AG04450 (cell line): ENCODE measurements around the gene ACTN4. TPM values are rescaled to one million over a fixed set of nuclear protein-coding genes. Genes with fewer than 3 reads are reported as not detected.

ENCODE experiments used
- CTCF ChIA-PET: fragments of 300-600, 350-600 bp; formaldehyde crosslinking; extraction: SDS; loops from one replicate; lab custom pipeline; 2022; ENCODE audit warnings: antibody characterized with exemption, inconsistent platforms; lab: Charles Lee
- POLR2A ChIA-PET: fragments of 350-600 bp; formaldehyde crosslinking; extraction: SDS; loops from one replicate; lab custom pipeline; 2021; ENCODE audit warnings: antibody characterized with exemption, inconsistent platforms; lab: Yijun Ruan, JAX
- DNase-seq: peaks from one replicate; pipeline ENCODE4 v3.0.0-alpha.2; 2011; ENCODE audit warnings: low read depth, low spot score
- H3K27ac ChIP-seq: one replicate; pipeline ENCODE4 v1.5.1; 2012; ENCODE audit warnings: low read depth, low read length, control low read depth
- H3K27me3 ChIP-seq: one replicate; pipeline ENCODE4 v1.6.0; 2012; ENCODE audit warnings: low read length; ENCODE audit not compliant: control insufficient read depth, insufficient read depth
- H3K4me3 ChIP-seq: 2 replicates; pipeline ENCODE4 v1.5.1; 2011; ENCODE audit warnings: mild to moderate bottlenecking, low read depth, low read length, control low read depth
- H3K9me3 ChIP-seq: 2 replicates; pipeline ENCODE4 v1.5.1; 2012; ENCODE audit warnings: low read length; ENCODE audit not compliant: control insufficient read depth, insufficient read depth
- CTCF ChIP-seq: IDR thresholded peaks from 2 replicates; pipeline ENCODE4 v1.5.1; 2011; ENCODE audit warnings: low read depth, low read length, control low read depth, inconsistent platforms
- polyA plus RNA-seq: library from polyadenylated mRNA; depleted of rRNA; stranded (reverse); fragments of >200 nt; gene quantifications from 2 replicates; pipeline ENCODE4 v1.2.3, GENCODE V29; 2011

The ACTN4 gene
- polyA plus RNA-seq, 1 experiment: 300 TPM

- POLR2A ChIA-PET: interaction anchor here (0.9 to 1.6 kb wide), 7 partner anchors 8 to 37 kb away, joined by 3 to 7 read pairs (median 5); partner anchors contain the start of gene ACTN4
- peaks cover 4% of the 10 kb centered on the region; the same call in 1 of the 2 replicates for H3K9me3 ChIP-seq
- no peak for DNase-seq
- peak overlapping the region; percentile 99 for H3K27ac ChIP-seq
- no peaks in the 10 kb centered on the region for H3K27me3 ChIP-seq
- no peak for TF ChIP-seq CTCF
- CTCF ChIA-PET: no interaction called here
- no peak overlapping the region for H3K4me3 ChIP-seq
Measured at GRCh38 chr19:38684078-38684861, 36.8 kb downstream of the ACTN4 start.

GRCh38 chr19:38684862-38685665 lies 37.6 kb downstream of the ACTN4 start:
- ChIA-PET POLR2A (no interaction called here), CTCF (interaction anchor here (1.3 kb wide), 1 partner anchor 38 kb away, joined by 3 read pairs; no protein-coding TSS in a partner anchor)
- DNase-seq: no peak
- peaks cover 4% of the 10 kb centered on the region; the same call in 1 of the 2 replicates for H3K9me3 ChIP-seq
- no peak for TF ChIP-seq CTCF
- no peak overlapping the region for H3K4me3 ChIP-seq
- H3K27ac ChIP-seq: peak overlapping the region; percentile 99
- no peaks in the 10 kb centered on the region for H3K27me3 ChIP-seq

- Histone ChIP-seq H3K4me3 (no peak overlapping the region), H3K9me3 (peaks cover 4% of the 10 kb centered on the region; the same call in 1 of the 2 replicates), H3K27me3 (no peaks in the 10 kb centered on the region), H3K27ac (peak overlapping the region; percentile 99)
- peak; percentile 72 for TF ChIP-seq CTCF
- CTCF ChIA-PET: interaction anchor here (0.5 to 1.3 kb wide), 5 partner anchors 12 to 58 kb away, joined by 3 to 6 read pairs (median 3); no protein-coding TSS in a partner anchor
- POLR2A ChIA-PET: interaction anchor here (0.5 to 0.7 kb wide), 2 partner anchors 18 to 26 kb away, joined by 3 read pairs; no protein-coding TSS in a partner anchor
- no peak for DNase-seq
Measured at GRCh38 chr19:38685666-38686529, 38.4 kb downstream of the ACTN4 start.

- POLR2A ChIA-PET: interaction anchor here (0.5 to 0.7 kb wide), 2 partner anchors 19 to 25 kb away, joined by 3 read pairs; no protein-coding TSS in a partner anchor
- Histone ChIP-seq H3K27me3 (no peaks in the 10 kb centered on the region), H3K9me3 (peaks cover 4% of the 10 kb centered on the region; the same call in 1 of the 2 replicates), H3K4me3 (no peak overlapping the region), H3K27ac (no peak overlapping the region)
- DNase-seq: no peak
- CTCF ChIA-PET: interaction anchor here (0.5 to 1.3 kb wide), 5 partner anchors 13 to 59 kb away, joined by 3 to 6 read pairs (median 3); no protein-coding TSS in a partner anchor
- TF ChIP-seq CTCF: no peak
Measured at GRCh38 chr19:38686530-38686888, 39.1 kb downstream of the ACTN4 start.
